WTC11 (cell line): ENCODE measurements around the gene ABHD12.

Experiments used
- CREB1 ChIP-seq: sonication (generic); formaldehyde crosslinking; IDR thresholded peaks from 2 replicates; pipeline ENCODE4 v1.8.0; 2023; ENCODE audit warnings: mild to moderate bottlenecking, missing genetic modification reagents
- CTCF ChIP-seq: fragments of 200-600 bp; IDR thresholded peaks from 2 replicates; pipeline ENCODE4 v1.8.0; 2022; ENCODE audit warnings: antibody characterized with exemption
- ETV6 ChIP-seq: sonication (generic); formaldehyde crosslinking; IDR thresholded peaks from 2 replicates; pipeline ENCODE4 v1.8.1; 2022; ENCODE audit warnings: mild to moderate bottlenecking, missing genetic modification reagents
- MAX ChIP-seq: sonication (generic); formaldehyde crosslinking; IDR thresholded peaks from 2 replicates; pipeline ENCODE4 v1.8.0; 2022; ENCODE audit warnings: mild to moderate bottlenecking, missing genetic modification reagents
- MYBL2 ChIP-seq: sonication (generic); formaldehyde crosslinking; IDR thresholded peaks from 2 replicates; pipeline ENCODE4 v1.8.1; 2023; ENCODE audit warnings: mild to moderate bottlenecking, moderate library complexity, missing genetic modification reagents
- NFE2L1 ChIP-seq: sonication (generic); formaldehyde crosslinking; IDR thresholded peaks from 2 replicates; pipeline ENCODE4 v1.8.1; 2023; ENCODE audit warnings: missing genetic modification reagents

GRCh38 chr20:25378884-25379733 is 11.5 kb downstream of the ABHD12 start:
- TF ChIP-seq CTCF, result no peak
- no peak for TF ChIP-seq ETV6 (CRISPR knock-in tag)
- no peak for TF ChIP-seq NFE2L1 (CRISPR knock-in tag)
- no peak for TF ChIP-seq MAX (CRISPR knock-in tag)
- no peak for TF ChIP-seq MYBL2
- no peak for TF ChIP-seq CREB1 (CRISPR knock-in tag)
